ENCODE results near the gene STK39.

GRCh38 chr2:168097431-168097830 is 150.0 kb downstream of the STK39 start:
- TF ChIP-seq, protein P1, sequence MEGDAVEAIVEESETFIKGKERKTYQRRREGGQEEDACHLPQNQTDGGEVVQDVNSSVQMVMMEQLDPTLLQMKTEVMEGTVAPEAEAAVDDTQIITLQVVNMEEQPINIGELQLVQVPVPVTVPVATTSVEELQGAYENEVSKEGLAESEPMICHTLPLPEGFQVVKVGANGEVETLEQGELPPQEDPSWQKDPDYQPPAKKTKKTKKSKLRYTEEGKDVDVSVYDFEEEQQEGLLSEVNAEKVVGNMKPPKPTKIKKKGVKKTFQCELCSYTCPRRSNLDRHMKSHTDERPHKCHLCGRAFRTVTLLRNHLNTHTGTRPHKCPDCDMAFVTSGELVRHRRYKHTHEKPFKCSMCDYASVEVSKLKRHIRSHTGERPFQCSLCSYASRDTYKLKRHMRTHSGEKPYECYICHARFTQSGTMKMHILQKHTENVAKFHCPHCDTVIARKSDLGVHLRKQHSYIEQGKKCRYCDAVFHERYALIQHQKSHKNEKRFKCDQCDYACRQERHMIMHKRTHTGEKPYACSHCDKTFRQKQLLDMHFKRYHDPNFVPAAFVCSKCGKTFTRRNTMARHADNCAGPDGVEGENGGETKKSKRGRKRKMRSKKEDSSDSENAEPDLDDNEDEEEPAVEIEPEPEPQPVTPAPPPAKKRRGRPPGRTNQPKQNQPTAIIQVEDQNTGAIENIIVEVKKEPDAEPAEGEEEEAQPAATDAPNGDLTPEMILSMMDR (IDR thresholded peaks at IDR 0.05): no peak
- TF ChIP-seq POLR2A (IDR thresholded peaks at IDR 0.05): no peak

Data from lower leg skin (tissue), 3 donors.